B cell (primary cell): ENCODE measurements around the gene ZNF816. TPM values are rescaled to one million over a fixed set of nuclear protein-coding genes. Genes with fewer than 3 reads are reported as not detected.

ENCODE experiments used
- ATAC-seq: fragments of 200-7000 bp; cut with Tn5 transposase; one replicate; pipeline ENCODE4 v1.10.0; 2021; ENCODE audit warnings: low read depth, mild to moderate bottlenecking, moderate number of reproducible peaks, moderate library complexity
- CTCF ChIA-PET: fragments of 350-600 bp; sonication (Branson Sonifier 250); formaldehyde crosslinking; loops from one replicate; lab custom pipeline; 2021; ENCODE audit warnings: antibody characterized with exemption, inconsistent platforms; lab: Charles Lee
- POLR2A ChIA-PET: fragments of 350-600 bp; sonication (Branson Sonifier 250); formaldehyde crosslinking; loops from one replicate; lab custom pipeline; 2021; ENCODE audit warnings: antibody characterized with exemption; lab: Charles Lee
- DNase-seq: peaks from one replicate; pipeline ENCODE4 v3.0.0; 2013
- H2AFZ ChIP-seq: 2 replicates; pipeline ENCODE4 v1.6.1; 2012; ENCODE audit warnings: mild to moderate bottlenecking, low read depth, low read length; ENCODE audit not compliant: insufficient read depth, poor library complexity, severe bottlenecking
- H3K27ac ChIP-seq, 2 donors: 1 replicate in 1 of 2; 2 replicates in 1 of 2; pipeline ENCODE4 v1.5.1; 2012 to 2013; ENCODE audit warnings: low read length in 2 of 2, mild to moderate bottlenecking in 2 of 2, moderate library complexity in 1 of 2
- H3K27me3 ChIP-seq, 4 experiments: fragments of 200-600 bp in 1 of 4; sonication (generic) in 1 of 4; replicated peaks in 1 of 4; 1 replicate in 2 of 4; 2 replicates in 2 of 4; pipeline versions ENCODE4 v1.6.1 to v1.7.0; 2013 to 2016; ENCODE audit warnings: low read length in 3 of 4, mild to moderate bottlenecking in 2 of 4, mixed read lengths in 1 of 4, moderate library complexity in 1 of 4; ENCODE audit not compliant: insufficient read depth in 4 of 4, control insufficient read depth in 3 of 4; ENCODE audit errors: control extremely low read depth in 1 of 4
- H3K36me3 ChIP-seq, 2 experiments: replicated peaks in 1 of 2; 1 replicate in 1 of 2; 2 replicates in 1 of 2; pipeline versions ENCODE4 v1.6.1 to v1.7.1; 2013; ENCODE audit warnings: low read length in 1 of 2; ENCODE audit not compliant: insufficient read depth in 2 of 2, control insufficient read depth in 1 of 2; ENCODE audit errors: control extremely low read depth in 1 of 2, extremely low read depth in 1 of 2
- H3K4me1 ChIP-seq, 2 donors: fragments of 200-600 bp in 1 of 2; sonication (generic) in 1 of 2; 1 replicate in 1 of 2; 2 replicates in 1 of 2; pipeline versions ENCODE4 v1.5.1 to v1.6.1; 2013 to 2017; ENCODE audit warnings: low read length in 2 of 2; ENCODE audit not compliant: control insufficient read depth in 2 of 2, insufficient read depth in 2 of 2
- H3K4me2 ChIP-seq: replicated peaks from 2 replicates; pipeline ENCODE3; 2012; ENCODE audit warnings: mild to moderate bottlenecking, low read depth, low read length; ENCODE audit not compliant: poor library complexity, severe bottlenecking
- H3K4me3 ChIP-seq, 5 experiments: fragments of 200-600 bp in 1 of 5; sonication (generic) in 1 of 5; 1 replicate in 3 of 5; 2 replicates in 2 of 5; pipeline versions ENCODE4 v1.5.1 to v1.7.0; 2011 to 2016; ENCODE audit warnings: low read length in 4 of 5, mild to moderate bottlenecking in 4 of 5, low read depth in 2 of 5, control low read depth in 1 of 5, moderate library complexity in 1 of 5; ENCODE audit not compliant: insufficient read depth in 1 of 5; ENCODE audit errors: control extremely low read depth in 1 of 5, extremely low read depth in 1 of 5
- H3K79me2 ChIP-seq: fragments of 200-600 bp; sonication (generic); one replicate; pipeline ENCODE4 v1.6.0; 2016; ENCODE audit warnings: low read length; ENCODE audit not compliant: control insufficient read depth, insufficient read depth
- H3K9ac ChIP-seq: fragments of 200-600 bp; sonication (generic); 2 replicates; pipeline ENCODE4 v1.6.1; 2017; ENCODE audit warnings: mild to moderate bottlenecking, low read length, moderate library complexity
- H3K9me3 ChIP-seq, 3 donors: one replicate each; pipeline versions ENCODE4 v1.6.1 to v1.7.1; 2013; ENCODE audit warnings: low read length in 2 of 3; ENCODE audit not compliant: control insufficient read depth in 2 of 3, insufficient read depth in 1 of 3; ENCODE audit errors: control extremely low read depth in 1 of 3
- H4K20me1 ChIP-seq: 2 replicates; pipeline ENCODE4 v1.6.0; 2012; ENCODE audit warnings: mild to moderate bottlenecking, low read length; ENCODE audit not compliant: insufficient read depth, control insufficient read depth, poor library complexity, severe bottlenecking
- H3K27ac Mint-ChIP-seq: one replicate; pipeline ENCODE4 v1.8.0; 2021; ENCODE audit warnings: mixed read lengths
- H3K27me3 Mint-ChIP-seq: one replicate; pipeline ENCODE4 v1.8.0; 2021; ENCODE audit warnings: mixed read lengths
- H3K4me1 Mint-ChIP-seq: one replicate; pipeline ENCODE4 v1.8.0; 2021; ENCODE audit warnings: mixed read lengths
- H3K4me3 Mint-ChIP-seq: one replicate; pipeline ENCODE4 v1.8.0; 2021; ENCODE audit warnings: mixed read lengths
- H3K9me3 Mint-ChIP-seq: one replicate; pipeline ENCODE4 v1.8.0; 2022; ENCODE audit warnings: mixed read lengths; ENCODE audit not compliant: insufficient read depth
- EZH2 ChIP-seq: IDR thresholded peaks from 2 replicates; pipeline ENCODE4 v1.6.1; 2012; ENCODE audit warnings: borderline replicate concordance, low read depth, mild to moderate bottlenecking, moderate library complexity, low read length; ENCODE audit not compliant: insufficient read depth, poor library complexity, severe bottlenecking
- WGBS: methylation state at CpG from one replicate; pipeline ENCODE4 v1.1.5; 2013; ENCODE audit warnings: missing lambda C conversion rate; ENCODE audit not compliant: insufficient coverage; 5-methylcytosine and 5-hydroxymethylcytosine counted together
- intact Hi-C: fragments of 100-400 bp; cut with micrococcal nuclease; formaldehyde crosslinking; loops from one replicate; pipeline ENCODE4 v1.10.0; 2022
- polyA plus RNA-seq: library from polyadenylated mRNA; depleted of rRNA; stranded (reverse); fragments of >200 nt; gene quantifications from 2 replicates; pipeline ENCODE4 v1.2.3, GENCODE V29; 2012
- total RNA-seq, 2 donors: library from RNA; stranded (reverse); fragments of 120-200 nt in 1 of 2; gene quantifications; 1 replicate in 1 of 2; 2 replicates in 1 of 2; pipeline versions ENCODE4 v1.2.3 to v1.2.4, GENCODE V29; 2013 to 2022
- TF ChIP-seq, protein P1 (sequence below): fragments of 200-600 bp; IDR thresholded peaks from one replicate; pipeline ENCODE4 v1.8.0; 2022; ENCODE audit warnings: antibody characterized with exemption, mild to moderate bottlenecking

Gene ZNF816
- total and polyA plus RNA-seq, 2 donors (not counting 1 experiment from before 2014, with no cell fraction given): 4.5 to 25.0 TPM

DNA sequence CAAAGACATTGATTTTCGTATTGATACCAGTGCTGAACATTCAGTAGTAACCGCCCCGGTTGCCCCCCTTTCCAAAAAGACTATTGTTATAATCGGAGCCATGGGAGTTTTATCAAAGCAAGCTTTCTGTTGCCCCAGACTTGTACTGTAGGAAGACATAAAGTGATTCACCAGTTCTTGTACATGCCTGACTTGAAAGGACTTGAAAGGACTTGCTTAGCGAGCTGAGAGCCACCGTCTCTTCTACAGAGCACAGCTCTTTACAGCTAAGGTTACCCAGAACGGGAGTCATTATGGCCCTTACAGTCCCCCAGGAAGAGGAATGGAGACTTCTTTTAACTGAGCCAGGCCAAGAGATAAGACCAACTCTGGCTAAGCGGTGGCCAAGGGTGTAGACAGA, 5.1 kb downstream of the ZNF816 start:
- Mint-ChIP-seq H3K9me3 (peaks cover 22% of the 10 kb centered on the region), H3K27me3 (no peaks in the 10 kb centered on the region), H3K27ac (no peak overlapping the region), H3K4me3 (no peak overlapping the region), H3K4me1 (peaks cover 20% of the 10 kb centered on the region)
- ChIA-PET CTCF (interaction anchor here (1.0 to 1.2 kb wide), 2 partner anchors 11 to 16 kb away, joined by 3 read pairs; no protein-coding TSS in a partner anchor), POLR2A (no interaction called here)
- TF ChIP-seq EZH2: no peak
- TF ChIP-seq, protein P1, sequence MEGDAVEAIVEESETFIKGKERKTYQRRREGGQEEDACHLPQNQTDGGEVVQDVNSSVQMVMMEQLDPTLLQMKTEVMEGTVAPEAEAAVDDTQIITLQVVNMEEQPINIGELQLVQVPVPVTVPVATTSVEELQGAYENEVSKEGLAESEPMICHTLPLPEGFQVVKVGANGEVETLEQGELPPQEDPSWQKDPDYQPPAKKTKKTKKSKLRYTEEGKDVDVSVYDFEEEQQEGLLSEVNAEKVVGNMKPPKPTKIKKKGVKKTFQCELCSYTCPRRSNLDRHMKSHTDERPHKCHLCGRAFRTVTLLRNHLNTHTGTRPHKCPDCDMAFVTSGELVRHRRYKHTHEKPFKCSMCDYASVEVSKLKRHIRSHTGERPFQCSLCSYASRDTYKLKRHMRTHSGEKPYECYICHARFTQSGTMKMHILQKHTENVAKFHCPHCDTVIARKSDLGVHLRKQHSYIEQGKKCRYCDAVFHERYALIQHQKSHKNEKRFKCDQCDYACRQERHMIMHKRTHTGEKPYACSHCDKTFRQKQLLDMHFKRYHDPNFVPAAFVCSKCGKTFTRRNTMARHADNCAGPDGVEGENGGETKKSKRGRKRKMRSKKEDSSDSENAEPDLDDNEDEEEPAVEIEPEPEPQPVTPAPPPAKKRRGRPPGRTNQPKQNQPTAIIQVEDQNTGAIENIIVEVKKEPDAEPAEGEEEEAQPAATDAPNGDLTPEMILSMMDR: no peak
- H3K27me3 ChIP-seq: no peaks in the 10 kb centered on the region
- H3K4me3 ChIP-seq: no peak overlapping the region
- H3K36me3 ChIP-seq: peaks cover 31 to 74% of the 10 kb centered on the region in 2 experiments
- peaks cover 50% of the 10 kb centered on the region for H3K79me2 ChIP-seq
- H3K27ac ChIP-seq: no peak overlapping the region
- DNase-seq: no peak
- intact Hi-C loops: no loop called here
- H3K9ac ChIP-seq: no peak overlapping the region
- no peak overlapping the region for H3K4me2 ChIP-seq
- H3K9me3 ChIP-seq: peaks cover 12 to 81% (median 71%) of the 10 kb centered on the region in 3 donors
- no peak for ATAC-seq
- WGBS: 97% methylated on average over 5 of the region's 8 CpGs
- H3K4me1 ChIP-seq: peaks cover 9 to 12% of the 10 kb centered on the region in 2 donors
- no peak overlapping the region for H2AFZ ChIP-seq
- peaks cover 10% of the 10 kb centered on the region for H4K20me1 ChIP-seq

- no peak overlapping the region for H3K4me3 Mint-ChIP-seq
- peaks cover 10% of the 10 kb centered on the region for H4K20me1 ChIP-seq
- H3K4me2 ChIP-seq: no peak overlapping the region
- TF ChIP-seq EZH2: no peak
- TF ChIP-seq, protein P1: no peak
- 97% methylated on average over 10 of the region's 10 CpGs for WGBS
- no peaks in the 10 kb centered on the region for H3K27me3 Mint-ChIP-seq
- DNase-seq (no peak), ATAC-seq (no peak)
- H3K27me3 ChIP-seq: no peaks in the 10 kb centered on the region
- H2AFZ ChIP-seq: no peak overlapping the region
- H3K9me3 ChIP-seq: peaks cover 14 to 84% (median 78%) of the 10 kb centered on the region in 3 donors
- peaks cover 15% of the 10 kb centered on the region for H3K4me1 Mint-ChIP-seq
- H3K9me3 Mint-ChIP-seq: peaks cover 27% of the 10 kb centered on the region
- H3K79me2 ChIP-seq: peaks cover 44% of the 10 kb centered on the region
- H3K27ac ChIP-seq: no peak overlapping the region
- peaks cover 36 to 81% of the 10 kb centered on the region in 2 experiments for H3K36me3 ChIP-seq
- no peak overlapping the region for H3K4me3 ChIP-seq
- no peak overlapping the region for H3K27ac Mint-ChIP-seq
- H3K4me1 ChIP-seq: peaks cover 7% of the 10 kb centered on the region in 2 donors
- POLR2A ChIA-PET: no interaction called here
- no peak overlapping the region for H3K9ac ChIP-seq
- CTCF ChIA-PET: interaction anchor here (1.2 kb wide), 1 partner anchor 10 kb away, joined by 3 read pairs; no protein-coding TSS in a partner anchor
- intact Hi-C loops: no loop called here
Measured at GRCh38 chr19:52956917-52957316, 5.8 kb downstream of the ZNF816 start.
